ENCODE measurements around the gene TEKT3.

DNA sequence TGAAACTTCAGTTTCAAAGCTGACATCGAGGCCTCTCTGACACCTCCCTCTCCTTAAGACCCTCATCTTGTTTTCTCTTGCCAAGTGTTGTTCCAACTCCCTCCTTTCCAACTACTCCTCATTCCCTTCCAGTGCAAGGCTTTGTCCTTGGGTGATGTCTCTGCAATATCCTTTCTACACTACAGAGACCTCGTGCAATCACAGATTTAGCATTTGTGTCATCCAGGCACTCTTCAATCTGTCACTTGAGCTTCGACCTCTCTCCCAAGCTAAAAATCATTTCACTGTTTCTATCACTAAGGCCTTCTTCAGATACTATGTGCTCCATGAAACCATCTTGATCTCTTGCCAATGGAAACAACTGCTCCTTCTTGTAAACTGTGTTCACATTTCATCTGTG is 31.6 kb downstream of the TEKT3 start:
- TF ChIP-seq, protein P1, sequence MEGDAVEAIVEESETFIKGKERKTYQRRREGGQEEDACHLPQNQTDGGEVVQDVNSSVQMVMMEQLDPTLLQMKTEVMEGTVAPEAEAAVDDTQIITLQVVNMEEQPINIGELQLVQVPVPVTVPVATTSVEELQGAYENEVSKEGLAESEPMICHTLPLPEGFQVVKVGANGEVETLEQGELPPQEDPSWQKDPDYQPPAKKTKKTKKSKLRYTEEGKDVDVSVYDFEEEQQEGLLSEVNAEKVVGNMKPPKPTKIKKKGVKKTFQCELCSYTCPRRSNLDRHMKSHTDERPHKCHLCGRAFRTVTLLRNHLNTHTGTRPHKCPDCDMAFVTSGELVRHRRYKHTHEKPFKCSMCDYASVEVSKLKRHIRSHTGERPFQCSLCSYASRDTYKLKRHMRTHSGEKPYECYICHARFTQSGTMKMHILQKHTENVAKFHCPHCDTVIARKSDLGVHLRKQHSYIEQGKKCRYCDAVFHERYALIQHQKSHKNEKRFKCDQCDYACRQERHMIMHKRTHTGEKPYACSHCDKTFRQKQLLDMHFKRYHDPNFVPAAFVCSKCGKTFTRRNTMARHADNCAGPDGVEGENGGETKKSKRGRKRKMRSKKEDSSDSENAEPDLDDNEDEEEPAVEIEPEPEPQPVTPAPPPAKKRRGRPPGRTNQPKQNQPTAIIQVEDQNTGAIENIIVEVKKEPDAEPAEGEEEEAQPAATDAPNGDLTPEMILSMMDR (IDR thresholded peaks at IDR 0.05 in 4 of 5, conservative IDR thresholded peaks at IDR 0.05 in 1 of 5): no peak
- no peak for TF ChIP-seq POLR2A (IDR thresholded peaks at IDR 0.05)

Measured in gastrocnemius medialis (tissue), 4 donors.